Measurements from ENCODE around the gene ZMIZ2. TPM values are rescaled to one million over a fixed set of nuclear protein-coding genes. Genes with fewer than 3 reads are reported as not detected.

The ZMIZ2 gene
- total RNA-seq, 1 experiment from 2014 or later = 16.2 TPM

GRCh38 chr7:44764081-44764480, 15.4 kb downstream of the ZMIZ2 start:
- Histone ChIP-seq H3K36me3 (ENCODE audit: insufficient read depth, low read length) (peaks cover 7% of the 10 kb centered on the region; the same call in 1 of the 2 replicates), H3K27me3 (ENCODE audit: low read length) (no peaks in the 10 kb centered on the region), H3K9ac (ENCODE audit: low read length) (no peak overlapping the region), H4K20me1 (ENCODE audit: insufficient read depth, low read depth, low read length) (no peaks in the 10 kb centered on the region), H2AFZ (ENCODE audit: low read length) (no peak overlapping the region), H3K4me3 (ENCODE audit: low read length) (no peak overlapping the region), H3K9me3 (ENCODE audit: low read length) (no peaks in the 10 kb centered on the region), H3K9me2 (replicated peaks; ENCODE audit: insufficient read depth, low read length) (no peaks in the 10 kb centered on the region), H3K4me2 (ENCODE audit: low read depth, low read length, poor library complexity, severe bottlenecking) (no peak overlapping the region), H3K27ac (ENCODE audit: low read length) (no peak overlapping the region), H3K79me2 (ENCODE audit: low read length) (no peaks in the 10 kb centered on the region), H3K4me1 (ENCODE audit: low read length) (no peaks in the 10 kb centered on the region)
- DNase-seq = no peak

GRCh38 chr7:44764665-44765578, 16.3 kb downstream of the ZMIZ2 start:
- Histone ChIP-seq H3K4me1 (ENCODE audit: low read length) (no peaks in the 10 kb centered on the region), H3K9me2 (replicated peaks; ENCODE audit: insufficient read depth, low read length) (no peaks in the 10 kb centered on the region), H2AFZ (ENCODE audit: low read length) (no peak overlapping the region), H3K4me3 (ENCODE audit: low read length) (no peak overlapping the region), H3K27me3 (ENCODE audit: low read length) (no peaks in the 10 kb centered on the region), H3K9me3 (ENCODE audit: low read length) (no peaks in the 10 kb centered on the region), H3K36me3 (ENCODE audit: insufficient read depth, low read length) (peaks cover 7% of the 10 kb centered on the region; the same call in 1 of the 2 replicates), H3K27ac (ENCODE audit: low read length) (no peak overlapping the region), H3K9ac (ENCODE audit: low read length) (no peak overlapping the region), H3K4me2 (ENCODE audit: low read depth, low read length, poor library complexity, severe bottlenecking) (no peak overlapping the region), H4K20me1 (ENCODE audit: insufficient read depth, low read depth, low read length) (no peaks in the 10 kb centered on the region), H3K79me2 (ENCODE audit: low read length) (no peaks in the 10 kb centered on the region)
- no peak for DNase-seq

- Histone ChIP-seq H3K4me3 (ENCODE audit: low read length) (no peak overlapping the region), H3K9me3 (ENCODE audit: low read length) (no peaks in the 10 kb centered on the region), H4K20me1 (ENCODE audit: insufficient read depth, low read depth, low read length) (no peaks in the 10 kb centered on the region), H3K4me2 (ENCODE audit: low read depth, low read length, poor library complexity, severe bottlenecking) (no peak overlapping the region), H3K4me1 (ENCODE audit: low read length) (no peaks in the 10 kb centered on the region), H2AFZ (ENCODE audit: low read length) (no peak overlapping the region), H3K9me2 (replicated peaks; ENCODE audit: insufficient read depth, low read length) (no peaks in the 10 kb centered on the region), H3K27me3 (ENCODE audit: low read length) (no peaks in the 10 kb centered on the region), H3K27ac (ENCODE audit: low read length) (no peak overlapping the region), H3K9ac (ENCODE audit: low read length) (no peak overlapping the region), H3K79me2 (ENCODE audit: low read length) (no peaks in the 10 kb centered on the region), H3K36me3 (ENCODE audit: insufficient read depth, low read length) (peaks cover 7% of the 10 kb centered on the region; the same call in 1 of the 2 replicates)
- DNase-seq = no peak
Measured at GRCh38 chr7:44765579-44766415, 17.1 kb downstream of the ZMIZ2 start.

- Histone ChIP-seq H3K4me1 (ENCODE audit: low read length) (no peaks in the 10 kb centered on the region), H3K79me2 (ENCODE audit: low read length) (no peaks in the 10 kb centered on the region), H3K9me3 (ENCODE audit: low read length) (no peaks in the 10 kb centered on the region), H2AFZ (ENCODE audit: low read length) (no peak overlapping the region), H3K9ac (ENCODE audit: low read length) (no peak overlapping the region), H3K27ac (ENCODE audit: low read length) (no peak overlapping the region), H4K20me1 (ENCODE audit: insufficient read depth, low read depth, low read length) (no peaks in the 10 kb centered on the region), H3K4me2 (ENCODE audit: low read depth, low read length, poor library complexity, severe bottlenecking) (no peak overlapping the region), H3K27me3 (ENCODE audit: low read length) (no peaks in the 10 kb centered on the region), H3K36me3 (ENCODE audit: insufficient read depth, low read length) (peaks cover 7% of the 10 kb centered on the region; the same call in 1 of the 2 replicates), H3K9me2 (replicated peaks; ENCODE audit: insufficient read depth, low read length) (no peaks in the 10 kb centered on the region), H3K4me3 (ENCODE audit: low read length) (no peak overlapping the region)
- DNase-seq = no peak
Measured at GRCh38 chr7:44766416-44766801, 17.8 kb downstream of the ZMIZ2 start.

DNA sequence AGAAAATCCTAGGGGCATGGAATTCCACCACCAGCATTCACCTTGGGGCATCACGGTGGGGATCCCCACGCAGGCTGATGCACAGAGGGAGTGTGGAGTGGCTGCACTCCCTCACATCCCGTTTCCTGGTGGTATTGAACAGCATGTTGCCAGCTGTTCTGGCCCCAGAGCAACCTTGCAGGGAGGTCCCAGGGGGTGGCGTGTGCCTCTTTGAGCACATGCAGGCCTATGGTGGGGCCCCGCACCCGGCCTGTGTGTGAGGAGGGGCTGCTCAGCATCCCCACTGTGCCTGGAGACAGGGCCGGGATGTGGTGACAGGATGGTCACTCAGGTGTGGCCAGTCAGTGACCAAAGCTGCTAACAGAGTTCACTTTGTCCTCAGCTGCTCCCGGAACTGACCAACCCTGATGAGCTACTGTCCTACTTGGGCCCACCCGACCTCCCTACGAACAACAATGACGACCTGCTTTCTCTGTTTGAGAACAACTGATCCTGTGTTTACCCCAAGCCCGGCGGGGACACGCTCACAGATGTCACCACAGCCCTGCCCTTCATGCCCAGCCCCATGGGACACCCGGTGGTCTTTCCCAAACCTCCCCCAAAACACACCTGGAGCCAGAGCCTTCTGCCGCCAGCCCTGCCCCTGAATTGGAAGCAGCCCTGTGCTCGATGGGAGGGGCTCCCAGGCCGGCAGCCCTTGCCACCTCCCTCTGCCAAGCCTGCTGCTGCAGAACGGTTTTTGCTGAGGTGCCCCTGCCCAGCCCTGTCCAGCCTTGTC, 18.7 kb downstream of the ZMIZ2 start:
- no peak for DNase-seq
- Histone ChIP-seq H3K9me2 (replicated peaks; ENCODE audit: insufficient read depth, low read length) (no peaks in the 10 kb centered on the region), H3K36me3 (ENCODE audit: insufficient read depth, low read length) (peaks cover 7% of the 10 kb centered on the region; the same call in 1 of the 2 replicates), H3K4me3 (ENCODE audit: low read length) (no peak overlapping the region), H3K4me1 (ENCODE audit: low read length) (no peaks in the 10 kb centered on the region), H3K79me2 (ENCODE audit: low read length) (no peaks in the 10 kb centered on the region), H3K27ac (ENCODE audit: low read length) (no peak overlapping the region), H3K4me2 (ENCODE audit: low read depth, low read length, poor library complexity, severe bottlenecking) (no peak overlapping the region), H2AFZ (ENCODE audit: low read length) (no peak overlapping the region), H3K27me3 (ENCODE audit: low read length) (no peaks in the 10 kb centered on the region), H3K9me3 (ENCODE audit: low read length) (no peaks in the 10 kb centered on the region), H4K20me1 (ENCODE audit: insufficient read depth, low read depth, low read length) (no peaks in the 10 kb centered on the region), H3K9ac (ENCODE audit: low read length) (no peak overlapping the region)

GRCh38 chr7:44767912-44768627, 19.4 kb downstream of the ZMIZ2 start:
- no peak overlapping the region for H3K4me3 ChIP-seq (ENCODE audit: low read length)
- no peaks in the 10 kb centered on the region for H4K20me1 ChIP-seq (ENCODE audit: insufficient read depth, low read depth, low read length)
- peaks cover 7% of the 10 kb centered on the region; the same call in 1 of the 2 replicates for H3K36me3 ChIP-seq (ENCODE audit: insufficient read depth, low read length)
- H3K4me1 ChIP-seq (ENCODE audit: low read length) = no peaks in the 10 kb centered on the region
- H3K27ac ChIP-seq (ENCODE audit: low read length) = no peak overlapping the region
- no peaks in the 10 kb centered on the region for H3K79me2 ChIP-seq (ENCODE audit: low read length)
- H3K27me3 ChIP-seq (ENCODE audit: low read length) = no peaks in the 10 kb centered on the region
- H3K4me2 ChIP-seq (ENCODE audit: low read depth, low read length, poor library complexity, severe bottlenecking) = no peak overlapping the region
- H2AFZ ChIP-seq (ENCODE audit: low read length) = no peak overlapping the region
- no peaks in the 10 kb centered on the region for H3K9me3 ChIP-seq (ENCODE audit: low read length)
- no peak overlapping the region for H3K9ac ChIP-seq (ENCODE audit: low read length)
- no peak for DNase-seq
- H3K9me2 ChIP-seq (replicated peaks; ENCODE audit: insufficient read depth, low read length) = no peaks in the 10 kb centered on the region

GRCh38 chr7:44768628-44769371, 20.2 kb downstream of the ZMIZ2 start:
- no peak overlapping the region for H3K4me3 ChIP-seq (ENCODE audit: low read length)
- no peak overlapping the region for H2AFZ ChIP-seq (ENCODE audit: low read length)
- no peaks in the 10 kb centered on the region for H3K79me2 ChIP-seq (ENCODE audit: low read length)
- H3K4me2 ChIP-seq (ENCODE audit: low read depth, low read length, poor library complexity, severe bottlenecking) = no peak overlapping the region
- H3K9me2 ChIP-seq (replicated peaks; ENCODE audit: insufficient read depth, low read length) = no peaks in the 10 kb centered on the region
- no peak overlapping the region for H3K9ac ChIP-seq (ENCODE audit: low read length)
- no peaks in the 10 kb centered on the region for H4K20me1 ChIP-seq (ENCODE audit: insufficient read depth, low read depth, low read length)
- H3K36me3 ChIP-seq (ENCODE audit: insufficient read depth, low read length) = peaks cover 7% of the 10 kb centered on the region; the same call in 1 of the 2 replicates
- H3K27ac ChIP-seq (ENCODE audit: low read length) = no peak overlapping the region
- H3K9me3 ChIP-seq (ENCODE audit: low read length) = no peaks in the 10 kb centered on the region
- no peaks in the 10 kb centered on the region for H3K4me1 ChIP-seq (ENCODE audit: low read length)
- DNase-seq = no peak
- H3K27me3 ChIP-seq (ENCODE audit: low read length) = no peaks in the 10 kb centered on the region

Measured in Karpas-422 (cell line).